Hematopoietic multipotent progenitor cell (in vitro differentiated cells): ENCODE data around the gene FBXO24. TPM values are rescaled to one million over a fixed set of nuclear protein-coding genes. Genes with fewer than 3 reads are reported as not detected.
A peak's percentile ranks its signal among the peaks of the same experiment; 100 is the strongest.

ENCODE experiments used
- DNase-seq, 3 donors: peaks; one replicate each; pipeline ENCODE4 v3.0.0-alpha.2; 2011 to 2015; ENCODE audit warnings: low read depth in 2 of 3, low spot score in 2 of 3
- total RNA-seq: library from RNA; depleted of rRNA; stranded (reverse); fragments of >200 nt; gene quantifications from one replicate; pipeline ENCODE4 v1.2.3, GENCODE V29; 2012

The FBXO24 gene
- total RNA-seq, 1 donor: 0.81 TPM

GRCh38 chr7:100573691-100574361, 12.3 kb upstream of the FBXO24 start, which contains the start of gene SAP25:
Gene SAP25, minus strand, starts transcription at chr7:100573900. Its CDS starts 158 bp downstream, at chr7:100573742.
- no peak for DNase-seq

- no peak for DNase-seq
Measured at GRCh38 chr7:100574362-100575205, 11.5 kb upstream of the FBXO24 start.

- no peak for DNase-seq
Measured at GRCh38 chr7:100575206-100575631, 10.9 kb upstream of the FBXO24 start.

GRCh38 chr7:100575746-100576383, 10.3 kb upstream of the FBXO24 start:
- no peak for DNase-seq

GRCh38 chr7:100576384-100576993, 9.6 kb upstream of the FBXO24 start:
- DNase-seq: no peak

- no peak for DNase-seq
Measured at GRCh38 chr7:100577103-100577502, 9.0 kb upstream of the FBXO24 start.

GRCh38 chr7:100577507-100577906, 8.6 kb upstream of the FBXO24 start:
- no peak for DNase-seq

GRCh38 chr7:100578246-100579183, 7.6 kb upstream of the FBXO24 start:
- DNase-seq: no peak

GRCh38 chr7:100580466-100581283, 5.5 kb upstream of the FBXO24 start:
- DNase-seq: no peak

- DNase-seq: no peak
Measured at GRCh38 chr7:100582041-100582579, 4.0 kb upstream of the FBXO24 start.

- DNase-seq: no peak
Measured at GRCh38 chr7:100582650-100583049, 3.5 kb upstream of the FBXO24 start.

- DNase-seq: peak in 2 of 3 donors; percentile 76 to 77
Measured at GRCh38 chr7:100583132-100584053, 2.7 kb upstream of the FBXO24 start.

- DNase-seq: peak in 1 of 3 donors; percentile 22
Measured at GRCh38 chr7:100584054-100584682, 2.0 kb upstream of the FBXO24 start.

GRCh38 chr7:100584683-100585510, 1.2 kb upstream of the FBXO24 start:
- no peak for DNase-seq

- peak in 1 of 3 donors; percentile 44 for DNase-seq
Measured at GRCh38 chr7:100585511-100586265, 440 bp upstream of the FBXO24 start, which contains the start of gene LRCH4. Gene LRCH4, minus strand, starts transcription at chr7:100586129. Its CDS starts 29 bp downstream, at chr7:100586100.
